ENCODE data around the gene RNF14.

Gene RNF14

GRCh38 chr5:141947316-141947715 lies 21.6 kb upstream of the RNF14 start:
- no peak for DNase-seq (ENCODE audit: low read depth)
- TF ChIP-seq CTCF (conservative IDR thresholded peaks at IDR 0.05; ENCODE audit: control insufficient read depth, insufficient read depth, low read depth, low read length): no peak
- no peak overlapping the region for H3K4me3 ChIP-seq (ENCODE audit: control insufficient read depth, low read depth, low read length)

GRCh38 chr5:141948812-141949211 lies 20.1 kb upstream of the RNF14 start:
- no peak overlapping the region for H3K4me3 ChIP-seq (ENCODE audit: control insufficient read depth, low read depth, low read length)
- no peak for TF ChIP-seq CTCF (conservative IDR thresholded peaks at IDR 0.05; ENCODE audit: control insufficient read depth, insufficient read depth, low read depth, low read length)
- no peak for DNase-seq (ENCODE audit: low read depth)

- DNase-seq (ENCODE audit: low read depth): no peak
- no peak overlapping the region for H3K4me3 ChIP-seq (ENCODE audit: control insufficient read depth, low read depth, low read length)
- TF ChIP-seq CTCF (conservative IDR thresholded peaks at IDR 0.05; ENCODE audit: control insufficient read depth, insufficient read depth, low read depth, low read length): no peak
These were observed 19.4 kb upstream of the RNF14 start for GRCh38 chr5:141949511-141949910.

GRCh38 chr5:141950207-141951005 lies 18.5 kb upstream of the RNF14 start:
- no peak for DNase-seq (ENCODE audit: low read depth)
- no peak overlapping the region for H3K4me3 ChIP-seq (ENCODE audit: control insufficient read depth, low read depth, low read length)

GRCh38 chr5:141951332-141951781 lies 17.5 kb upstream of the RNF14 start:
- peak; percentile 29 for TF ChIP-seq CTCF (conservative IDR thresholded peaks at IDR 0.05; ENCODE audit: control insufficient read depth, insufficient read depth, low read depth, low read length)
- no peak for DNase-seq (ENCODE audit: low read depth)
- H3K4me3 ChIP-seq (ENCODE audit: control insufficient read depth, low read depth, low read length): no peak overlapping the region

More at GRCh38 chr5:141950207-141951005, 18.5 kb upstream of the RNF14 start:
- no peak for TF ChIP-seq CTCF (conservative IDR thresholded peaks at IDR 0.05; ENCODE audit: control insufficient read depth, insufficient read depth, low read depth, low read length)

GRCh38 chr5:141952020-141952419 lies 16.9 kb upstream of the RNF14 start:
- no peak for DNase-seq (ENCODE audit: low read depth)
- no peak for TF ChIP-seq CTCF (conservative IDR thresholded peaks at IDR 0.05; ENCODE audit: control insufficient read depth, insufficient read depth, low read depth, low read length)
- H3K4me3 ChIP-seq (ENCODE audit: control insufficient read depth, low read depth, low read length): no peak overlapping the region
